Measurements from ENCODE around the gene JAG2. TPM values are rescaled to one million over a fixed set of nuclear protein-coding genes. Genes with fewer than 3 reads are reported as not detected.

The JAG2 gene
- total and polyA plus RNA-seq, 4 experiments from 2014 or later, result 0.29 to 0.80 TPM; not detected in 2

DNA sequence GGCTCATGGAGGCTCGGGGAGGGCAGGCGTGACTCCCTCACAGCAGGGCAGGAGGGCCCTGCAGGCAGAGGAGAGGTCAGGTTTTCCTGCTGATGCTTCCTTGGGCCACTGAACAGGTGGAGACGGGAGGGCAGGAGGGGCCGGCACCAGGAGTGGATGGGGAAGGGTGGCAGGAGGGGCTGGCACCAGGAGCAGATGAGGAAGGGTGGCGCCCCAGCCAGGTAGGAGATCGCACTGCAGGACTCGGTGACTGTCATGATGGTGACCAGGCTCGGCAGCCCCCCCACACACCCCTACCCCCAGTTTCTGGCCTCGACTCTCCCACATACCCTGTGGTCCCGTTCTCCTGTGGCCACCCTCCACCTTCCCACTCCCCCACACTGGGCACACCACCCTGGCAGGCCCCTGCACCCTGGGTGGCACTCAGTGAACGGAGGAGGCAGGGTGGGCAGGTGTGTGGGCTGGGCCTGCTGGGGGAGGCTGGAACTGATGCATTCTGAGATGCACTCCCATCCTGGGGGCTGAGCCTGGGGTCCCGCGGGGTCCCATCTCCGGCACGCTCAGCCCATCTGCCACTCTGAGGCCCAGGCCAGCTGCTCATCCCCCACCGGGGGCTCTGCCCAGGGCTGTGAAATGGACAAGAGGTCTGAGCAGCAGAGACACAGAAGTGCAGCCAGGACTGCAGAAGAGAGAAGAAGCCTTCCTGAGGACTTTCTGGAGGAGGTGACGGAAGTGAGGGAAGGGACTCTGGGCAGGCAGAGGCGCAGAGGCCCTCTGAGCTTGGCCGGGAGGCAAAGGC is 9.7 kb upstream of the JAG2 start:
- intact Hi-C loops (cut with micrococcal nuclease), result no loop called here
- H3K9me3 ChIP-seq (ENCODE audit: control insufficient read depth in 1 of 2, low read length in 2 of 2), result no peaks in the 10 kb centered on the region
- ChIA-PET POLR2A (ENCODE audit: partially characterized antibody) (interaction anchor here (1.5 kb wide), 1 partner anchor 123 kb away, joined by 3 read pairs; the partner anchor contains the start of gene BRF1), CTCF (ENCODE audit: partially characterized antibody) (no interaction called here)
- H3K27me3 ChIP-seq (ENCODE audit: insufficient read depth, low read length), result no peaks in the 10 kb centered on the region
- H3K9me3 Mint-ChIP-seq, result no peaks in the 10 kb centered on the region
- no peak overlapping the region for H3K4me3 ChIP-seq (ENCODE audit: low read length in 2 of 2)
- H3K36me3 ChIP-seq (ENCODE audit: insufficient read depth, low read length), result no peaks in the 10 kb centered on the region
- no peak overlapping the region for H3K27ac ChIP-seq (ENCODE audit: low read depth, low read length)
- no peaks in the 10 kb centered on the region for H3K27me3 Mint-ChIP-seq
- peak overlapping the region in 1 of 8 donors; percentile 36 for H3K4me3 Mint-ChIP-seq
- H3K4me1 Mint-ChIP-seq, result peaks cover 4 to 35% (median 20%) of the 10 kb centered on the region in 4 donors
- DNase-seq, result no peak
- H3K36me3 Mint-ChIP-seq, result no peaks in the 10 kb centered on the region
- H3K4me1 ChIP-seq (ENCODE audit: insufficient read depth, low read length), result peaks cover 45% of the 10 kb centered on the region
- peak overlapping the region in 1 of 7 donors; percentile 22 for H3K27ac Mint-ChIP-seq

DNA sequence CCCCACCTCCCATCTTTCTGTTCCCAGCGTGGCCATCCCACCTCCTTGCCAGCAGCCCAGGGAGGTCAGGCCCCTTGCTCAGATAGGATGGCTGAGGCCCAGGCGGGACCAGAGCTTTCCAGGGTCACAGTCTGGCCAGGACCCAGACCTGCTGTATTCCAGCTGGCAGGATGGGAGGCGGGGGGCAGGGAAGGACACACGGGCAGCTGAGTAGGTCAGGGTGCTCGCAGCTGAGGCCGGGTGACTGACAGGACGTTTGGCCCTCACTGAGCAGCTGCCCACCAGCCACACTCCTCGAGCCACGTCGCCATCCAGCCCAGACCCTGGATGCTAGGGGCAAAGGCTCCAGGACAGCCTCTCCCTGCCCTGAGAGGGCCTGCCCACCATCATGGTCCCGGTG is 8.5 kb upstream of the JAG2 start:
- Histone ChIP-seq H3K27me3 (ENCODE audit: insufficient read depth, low read length) (no peaks in the 10 kb centered on the region), H3K9me3 (ENCODE audit: control insufficient read depth in 1 of 2, low read length in 2 of 2) (no peaks in the 10 kb centered on the region), H3K36me3 (ENCODE audit: insufficient read depth, low read length) (no peaks in the 10 kb centered on the region), H3K4me3 (ENCODE audit: low read length in 2 of 2) (no peak overlapping the region), H3K4me1 (ENCODE audit: insufficient read depth, low read length) (peaks cover 41% of the 10 kb centered on the region), H3K27ac (ENCODE audit: low read depth, low read length) (no peak overlapping the region)
- intact Hi-C loops (cut with micrococcal nuclease), result no loop called here
- ChIA-PET CTCF (ENCODE audit: partially characterized antibody) (no interaction called here), POLR2A (ENCODE audit: partially characterized antibody) (interaction anchor here (1.0 kb wide), 1 partner anchor 124 kb away, joined by 3 read pairs; no protein-coding TSS in a partner anchor)
- Mint-ChIP-seq H3K9me3 (no peaks in the 10 kb centered on the region), H3K4me1 (peaks cover 4 to 32% (median 18%) of the 10 kb centered on the region in 4 donors), H3K36me3 (no peaks in the 10 kb centered on the region), H3K27ac (no peak overlapping the region), H3K4me3 (no peak overlapping the region), H3K27me3 (no peaks in the 10 kb centered on the region)
- DNase-seq, result no peak

DNA sequence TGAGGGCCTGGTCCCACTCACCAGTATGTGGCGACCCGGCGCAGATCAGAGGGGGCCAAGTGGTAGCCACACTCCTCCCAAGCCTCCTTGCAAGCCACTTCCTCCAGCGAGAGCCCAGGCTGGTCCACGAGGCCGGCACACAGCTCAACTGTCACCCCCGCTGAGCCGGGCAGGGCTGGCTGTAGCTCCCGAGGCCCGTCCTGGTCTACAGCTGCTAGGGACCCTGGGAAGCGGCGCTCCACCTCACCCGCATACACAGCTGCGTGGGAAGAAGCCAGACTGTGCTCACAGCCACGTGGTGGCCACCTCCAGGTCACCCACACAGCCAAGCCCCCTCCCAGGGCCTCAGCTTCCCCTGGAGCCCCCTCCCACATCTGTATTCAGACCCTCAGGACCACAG is 7.9 kb upstream of the JAG2 start:
- CTCF ChIA-PET (ENCODE audit: partially characterized antibody), result interaction anchor here (1.6 kb wide), 1 partner anchor 175 kb away, joined by 4 read pairs; no protein-coding TSS in a partner anchor
- no peaks in the 10 kb centered on the region for H3K27me3 Mint-ChIP-seq
- H3K36me3 Mint-ChIP-seq, result no peaks in the 10 kb centered on the region

DNA sequence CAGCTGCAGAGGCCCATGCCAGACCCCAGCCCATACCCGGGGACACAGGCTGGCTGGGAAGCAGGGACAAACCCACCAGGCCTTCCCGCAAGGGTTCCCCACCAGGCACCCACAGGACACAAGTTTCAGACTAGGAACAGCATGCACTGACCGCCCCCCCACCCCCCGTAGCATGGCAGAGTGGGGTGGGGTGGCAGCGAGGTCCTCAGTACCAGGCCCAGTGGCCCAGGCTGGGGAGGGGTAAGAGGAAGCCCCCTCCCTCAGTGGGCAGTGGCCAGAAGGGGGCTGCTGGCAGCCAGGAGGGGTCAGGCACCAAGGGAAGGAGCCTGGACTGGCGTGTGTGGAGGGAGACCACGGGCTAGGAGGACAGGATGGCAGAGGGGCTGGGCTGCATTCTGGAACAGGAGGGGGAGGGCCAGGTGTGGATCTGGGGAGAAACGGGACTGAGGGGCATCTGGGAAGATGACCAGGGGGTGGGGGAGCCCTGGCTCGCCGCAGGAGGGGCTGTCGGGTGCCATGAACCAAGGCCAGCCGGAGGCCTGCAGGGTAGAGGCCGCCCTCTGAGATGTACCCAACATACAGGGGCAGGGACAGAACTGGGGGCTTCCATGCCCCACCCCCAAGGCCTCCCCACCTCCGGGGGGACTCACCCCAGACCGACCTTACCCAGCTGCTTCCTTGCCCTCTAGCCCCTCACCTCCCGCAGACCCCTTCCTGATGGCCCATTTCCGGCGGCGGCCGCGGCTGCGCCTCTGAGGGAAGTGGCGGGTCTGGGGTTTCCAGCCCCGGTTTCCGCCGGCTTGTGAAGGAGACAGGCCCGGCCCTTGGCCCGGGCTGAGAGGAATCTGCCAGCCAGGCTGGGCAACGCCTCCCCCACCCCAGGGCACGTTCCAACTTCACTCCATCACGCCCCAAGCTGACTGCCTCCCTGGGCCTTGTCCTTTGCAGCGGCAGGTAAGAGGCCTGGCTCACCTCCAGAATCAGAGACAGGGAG is 5.6 kb upstream of the JAG2 start:
- POLR2A ChIA-PET (ENCODE audit: partially characterized antibody), result no interaction called here
- Mint-ChIP-seq H3K27me3 (peaks cover 0 to 5% of the 10 kb centered on the region in 2 donors), H3K27ac (peak overlapping the region in 6 of 7 donors; percentile 15 to 87 (median 46)), H3K4me1 (peaks cover 7 to 31% (median 26%) of the 10 kb centered on the region in 4 donors), H3K4me3 (peak overlapping the region in 6 of 8 donors; percentile 33 to 68 (median 48)), H3K9me3 (peaks cover 0 to 2% (median 0%) of the 10 kb centered on the region in 8 donors), H3K36me3 (no peaks in the 10 kb centered on the region)
- H3K4me1 ChIP-seq (ENCODE audit: insufficient read depth, low read length), result peaks cover 50% of the 10 kb centered on the region
- no peak overlapping the region for H3K27ac ChIP-seq (ENCODE audit: low read depth, low read length)
- no peaks in the 10 kb centered on the region for H3K36me3 ChIP-seq (ENCODE audit: insufficient read depth, low read length)
- H3K4me3 ChIP-seq (ENCODE audit: low read length in 2 of 2), result no peak overlapping the region
- intact Hi-C loops (cut with micrococcal nuclease), result no loop called here
- no peaks in the 10 kb centered on the region for H3K9me3 ChIP-seq (ENCODE audit: control insufficient read depth in 1 of 2, low read length in 2 of 2)
- H3K27me3 ChIP-seq (ENCODE audit: insufficient read depth, low read length), result peaks cover 4% of the 10 kb centered on the region
- CTCF ChIA-PET (ENCODE audit: partially characterized antibody), result no interaction called here
- DNase-seq, result peak in 4 of 5 donors; percentile 26 to 63 (median 50)

More for the DNA sequence above, 7.9 kb upstream of the JAG2 start:
- H3K9me3 Mint-ChIP-seq, result peaks cover 0 to 2% (median 0%) of the 10 kb centered on the region in 8 donors
- intact Hi-C loops (cut with micrococcal nuclease), result no loop called here
- Histone ChIP-seq H3K4me3 (ENCODE audit: low read length in 2 of 2) (no peak overlapping the region), H3K36me3 (ENCODE audit: insufficient read depth, low read length) (no peaks in the 10 kb centered on the region), H3K4me1 (ENCODE audit: insufficient read depth, low read length) (peaks cover 37% of the 10 kb centered on the region), H3K27me3 (ENCODE audit: insufficient read depth, low read length) (no peaks in the 10 kb centered on the region), H3K27ac (ENCODE audit: low read depth, low read length) (no peak overlapping the region), H3K9me3 (ENCODE audit: control insufficient read depth in 1 of 2, low read length in 2 of 2) (no peaks in the 10 kb centered on the region)
- no peak overlapping the region for H3K27ac Mint-ChIP-seq
- peak overlapping the region in 1 of 8 donors; percentile 11 for H3K4me3 Mint-ChIP-seq
- DNase-seq, result no peak
- POLR2A ChIA-PET (ENCODE audit: partially characterized antibody), result interaction anchor here (1.0 kb wide), 1 partner anchor 125 kb away, joined by 3 read pairs; no protein-coding TSS in a partner anchor
- H3K4me1 Mint-ChIP-seq, result peaks cover 7 to 30% (median 20%) of the 10 kb centered on the region in 4 donors

DNA sequence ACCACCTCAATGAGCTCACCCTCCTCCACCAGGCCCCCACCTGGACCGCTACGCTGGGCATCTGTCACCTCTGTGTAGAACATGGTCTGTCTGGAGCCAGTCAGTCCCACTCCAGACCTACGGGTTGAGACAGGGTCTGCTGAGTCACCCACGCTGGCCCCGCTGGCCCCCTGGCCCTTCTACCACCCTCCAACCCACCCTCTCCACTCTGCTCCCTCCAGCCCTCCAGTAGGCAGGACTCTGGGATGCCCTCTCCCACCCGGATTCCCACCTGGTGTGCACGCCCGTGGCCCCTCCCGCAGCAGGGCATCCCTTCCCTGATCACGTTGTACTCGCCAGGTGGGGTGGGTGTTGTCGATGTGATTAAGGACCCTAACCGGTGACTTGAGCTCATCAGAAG is 4.6 kb upstream of the JAG2 start:
- Histone ChIP-seq H3K4me3 (ENCODE audit: low read length in 2 of 2) (no peak overlapping the region), H3K27me3 (ENCODE audit: insufficient read depth, low read length) (peaks cover 4% of the 10 kb centered on the region), H3K36me3 (ENCODE audit: insufficient read depth, low read length) (no peaks in the 10 kb centered on the region), H3K4me1 (ENCODE audit: insufficient read depth, low read length) (peaks cover 52% of the 10 kb centered on the region), H3K9me3 (ENCODE audit: control insufficient read depth in 1 of 2, low read length in 2 of 2) (no peaks in the 10 kb centered on the region), H3K27ac (ENCODE audit: low read depth, low read length) (no peak overlapping the region)
- peak overlapping the region in 1 of 8 donors; percentile 62 for H3K4me3 Mint-ChIP-seq
- intact Hi-C loops (cut with micrococcal nuclease), result no loop called here
- peaks cover 0 to 5% of the 10 kb centered on the region in 2 donors for H3K27me3 Mint-ChIP-seq
- peaks cover 0 to 2% (median 0%) of the 10 kb centered on the region in 8 donors for H3K9me3 Mint-ChIP-seq
- ChIA-PET CTCF (ENCODE audit: partially characterized antibody) (no interaction called here), POLR2A (ENCODE audit: partially characterized antibody) (interaction anchor here (1.0 kb wide), 1 partner anchor 108 kb away, joined by 3 read pairs; the partner anchor contains the start of gene GPR132)
- peaks cover 7 to 32% (median 26%) of the 10 kb centered on the region in 4 donors for H3K4me1 Mint-ChIP-seq
- H3K27ac Mint-ChIP-seq, result no peak overlapping the region
- no peaks in the 10 kb centered on the region for H3K36me3 Mint-ChIP-seq
- no peak for DNase-seq

DNA sequence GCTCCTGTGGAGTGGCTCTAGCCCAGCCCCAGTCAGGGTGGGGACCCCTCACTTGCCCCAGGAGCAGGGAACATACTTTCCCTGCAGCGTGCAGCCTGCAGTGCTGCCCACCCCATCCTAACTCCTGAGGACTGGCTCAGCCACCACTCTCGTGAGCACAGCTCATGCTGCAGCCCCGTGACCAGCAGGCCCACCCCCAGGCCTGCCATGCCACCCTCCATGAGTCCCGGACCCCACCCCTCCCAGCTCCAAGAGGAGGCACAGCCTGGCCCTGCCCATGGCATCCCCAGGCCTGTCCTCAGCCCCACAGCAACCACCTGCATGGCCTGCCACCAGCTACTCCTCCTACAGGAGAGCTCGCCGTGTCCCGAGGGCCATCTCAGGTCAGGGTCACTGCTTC is 3.9 kb upstream of the JAG2 start:
- Histone ChIP-seq H3K4me3 (ENCODE audit: low read length in 2 of 2) (no peak overlapping the region), H3K9me3 (ENCODE audit: control insufficient read depth in 1 of 2, low read length in 2 of 2) (no peaks in the 10 kb centered on the region), H3K36me3 (ENCODE audit: insufficient read depth, low read length) (no peaks in the 10 kb centered on the region), H3K27me3 (ENCODE audit: insufficient read depth, low read length) (peaks cover 4% of the 10 kb centered on the region), H3K4me1 (ENCODE audit: insufficient read depth, low read length) (peaks cover 52% of the 10 kb centered on the region), H3K27ac (ENCODE audit: low read depth, low read length) (no peak overlapping the region)
- POLR2A ChIA-PET (ENCODE audit: partially characterized antibody), result interaction anchor here (1.0 kb wide), 1 partner anchor 107 kb away, joined by 3 read pairs; the partner anchor contains the start of gene GPR132
- intact Hi-C loops (cut with micrococcal nuclease), result no loop called here
- Mint-ChIP-seq H3K4me3 (no peak overlapping the region), H3K27me3 (peaks cover 0 to 5% of the 10 kb centered on the region in 2 donors), H3K27ac (no peak overlapping the region), H3K36me3 (no peaks in the 10 kb centered on the region), H3K4me1 (peaks cover 7 to 32% (median 26%) of the 10 kb centered on the region in 4 donors), H3K9me3 (peaks cover 0 to 2% (median 0%) of the 10 kb centered on the region in 8 donors)
- CTCF ChIA-PET (ENCODE audit: partially characterized antibody), result no interaction called here
- DNase-seq, result no peak

Measured in CD4-positive, alpha-beta memory T cell (primary cell).